ENCODE results near the gene SCAF11. TPM values are rescaled to one million over a fixed set of nuclear protein-coding genes. Genes with fewer than 3 reads are reported as not detected.
"Not testable (repeated sequence)": the region's sequence is repeated elsewhere in the genome, so short reads cannot be mapped to it uniquely, and the experiment has no call there.

SCAF11 gene
- total RNA-seq, 1 donor from 2014 or later, result 152 TPM

DNA sequence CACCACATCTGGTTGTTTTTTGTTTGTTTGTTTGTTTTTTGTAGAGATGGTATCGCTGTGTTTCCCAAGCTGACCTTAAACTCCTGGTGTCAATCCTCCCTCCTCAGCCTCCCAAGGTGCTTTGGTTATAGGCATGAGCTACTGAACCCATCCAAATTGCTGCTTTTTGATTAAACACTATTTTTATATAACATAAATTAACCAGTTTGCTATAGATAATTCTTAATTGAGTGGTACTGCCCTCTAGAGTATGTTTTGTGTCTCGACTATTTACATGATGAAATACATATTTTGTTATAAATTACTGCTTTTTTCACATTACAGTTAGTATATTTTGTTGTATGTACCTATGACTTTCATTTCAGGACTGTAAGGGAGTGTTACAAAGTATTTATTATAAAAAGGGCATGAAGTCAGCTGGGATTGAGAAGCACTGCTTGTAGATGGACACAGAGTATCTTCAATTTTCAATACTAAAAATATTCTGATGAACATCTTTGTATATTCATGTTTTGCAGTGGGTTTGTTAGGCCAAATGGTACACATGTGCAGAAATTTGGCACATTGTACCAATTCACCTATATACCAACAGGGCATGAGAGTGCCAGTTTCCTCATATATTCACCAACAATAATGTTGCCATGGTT is 14.9 kb upstream of the SCAF11 start:
- H3K4me1 Mint-ChIP-seq, result no peaks in the 10 kb centered on the region
- Histone ChIP-seq H3K4me3 (no peak overlapping the region), H4K20me1 (ENCODE audit: low read depth) (no peaks in the 10 kb centered on the region), H3K36me3 (no peaks in the 10 kb centered on the region), H3F3A (ENCODE audit: low read depth) (no peaks in the 10 kb centered on the region), H3K9ac (no peak overlapping the region), H3K27ac (no peak overlapping the region), H3K4me2 (no peak overlapping the region), H2AFZ (replicated peaks) (no peak overlapping the region), H3K27me3 (no peaks in the 10 kb centered on the region), H3K79me2 (ENCODE audit: low read depth) (no peaks in the 10 kb centered on the region), H3K9me3 (ENCODE audit: low read depth) (no peaks in the 10 kb centered on the region), H3K4me1 (no peaks in the 10 kb centered on the region)
- peaks cover 2% of the 10 kb centered on the region for H3K27me3 Mint-ChIP-seq (ENCODE audit: insufficient read depth, low read depth)
- no peak for TF ChIP-seq EZH2phosphoT487 (IDR thresholded peaks at IDR 0.05)
- TF ChIP-seq EZH2 (IDR thresholded peaks at IDR 0.05), result no peak
- TF ChIP-seq, protein P1, sequence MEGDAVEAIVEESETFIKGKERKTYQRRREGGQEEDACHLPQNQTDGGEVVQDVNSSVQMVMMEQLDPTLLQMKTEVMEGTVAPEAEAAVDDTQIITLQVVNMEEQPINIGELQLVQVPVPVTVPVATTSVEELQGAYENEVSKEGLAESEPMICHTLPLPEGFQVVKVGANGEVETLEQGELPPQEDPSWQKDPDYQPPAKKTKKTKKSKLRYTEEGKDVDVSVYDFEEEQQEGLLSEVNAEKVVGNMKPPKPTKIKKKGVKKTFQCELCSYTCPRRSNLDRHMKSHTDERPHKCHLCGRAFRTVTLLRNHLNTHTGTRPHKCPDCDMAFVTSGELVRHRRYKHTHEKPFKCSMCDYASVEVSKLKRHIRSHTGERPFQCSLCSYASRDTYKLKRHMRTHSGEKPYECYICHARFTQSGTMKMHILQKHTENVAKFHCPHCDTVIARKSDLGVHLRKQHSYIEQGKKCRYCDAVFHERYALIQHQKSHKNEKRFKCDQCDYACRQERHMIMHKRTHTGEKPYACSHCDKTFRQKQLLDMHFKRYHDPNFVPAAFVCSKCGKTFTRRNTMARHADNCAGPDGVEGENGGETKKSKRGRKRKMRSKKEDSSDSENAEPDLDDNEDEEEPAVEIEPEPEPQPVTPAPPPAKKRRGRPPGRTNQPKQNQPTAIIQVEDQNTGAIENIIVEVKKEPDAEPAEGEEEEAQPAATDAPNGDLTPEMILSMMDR (IDR thresholded peaks at IDR 0.05), result peak; percentile 13
- no peak overlapping the region for H3K27ac Mint-ChIP-seq
- H3K9me3 Mint-ChIP-seq, result peaks cover 7% of the 10 kb centered on the region
- DNase-seq (ENCODE audit: low spot score), result no peak
- no peaks in the 10 kb centered on the region for H3K36me3 Mint-ChIP-seq
- H3K4me3 Mint-ChIP-seq, result no peak overlapping the region

DNA sequence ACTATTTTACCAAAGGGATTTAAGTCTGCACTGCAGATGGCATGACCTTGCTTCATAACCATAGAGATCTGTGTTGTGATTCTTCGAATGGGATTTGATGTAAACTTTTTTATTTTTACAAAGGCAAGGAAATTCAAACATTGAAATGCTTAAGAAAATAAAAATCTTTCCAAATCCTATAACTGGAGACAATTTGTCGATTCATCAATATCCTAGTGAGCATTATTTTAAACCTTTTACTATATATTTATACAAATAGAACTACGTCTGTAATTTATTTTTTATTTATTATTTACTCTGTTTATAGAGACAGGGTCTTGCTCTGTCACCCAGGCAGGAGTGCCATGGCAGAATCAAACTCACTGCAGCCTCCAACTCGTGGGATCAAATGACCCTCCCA is 14.3 kb upstream of the SCAF11 start:
- H3K4me3 Mint-ChIP-seq, result no peak overlapping the region
- peaks cover 2% of the 10 kb centered on the region for H3K27me3 Mint-ChIP-seq (ENCODE audit: insufficient read depth, low read depth)

DNA sequence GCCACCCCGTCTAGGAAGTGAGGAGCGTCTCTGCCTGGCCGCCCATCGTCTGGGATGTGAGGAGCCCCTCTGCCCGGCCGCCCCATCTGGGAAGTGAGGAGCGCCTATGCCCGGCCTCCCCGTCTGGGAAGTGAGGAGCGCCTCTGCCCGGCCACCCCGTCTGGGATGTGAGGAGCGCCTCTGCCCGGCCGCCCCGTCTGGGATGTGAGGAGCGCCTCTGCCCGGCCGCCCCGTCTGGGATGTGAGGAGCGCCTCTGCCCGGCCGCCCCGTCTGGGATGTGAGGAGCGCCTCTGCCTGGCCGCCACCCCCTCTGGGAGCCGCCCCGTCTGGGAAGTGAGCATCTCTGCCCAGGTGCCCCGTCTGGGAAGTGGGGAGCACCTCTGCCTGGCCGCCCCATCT is 9.7 kb upstream of the SCAF11 start:
- not testable (repeated sequence) for H3K27me3 ChIP-seq; H3K27ac ChIP-seq; H3K4me1 Mint-ChIP-seq; H4K20me1 ChIP-seq (ENCODE audit: low read depth); H3K36me3 ChIP-seq; H3K9me3 ChIP-seq (ENCODE audit: low read depth); H3K36me3 Mint-ChIP-seq; H3K4me1 ChIP-seq; H2AFZ ChIP-seq (replicated peaks); H3K4me3 ChIP-seq; H3F3A ChIP-seq (ENCODE audit: low read depth); H3K4me2 ChIP-seq; H3K4me3 Mint-ChIP-seq; H3K79me2 ChIP-seq (ENCODE audit: low read depth); DNase-seq (ENCODE audit: low spot score); H3K9ac ChIP-seq; H3K27ac Mint-ChIP-seq; H3K27me3 Mint-ChIP-seq (ENCODE audit: insufficient read depth, low read depth)
- peaks cover 13% of the 10 kb centered on the region for H3K9me3 Mint-ChIP-seq

More for the DNA sequence above, 14.3 kb upstream of the SCAF11 start:
- no peaks in the 10 kb centered on the region for H3F3A ChIP-seq (ENCODE audit: low read depth)
- Mint-ChIP-seq H3K4me1 (no peaks in the 10 kb centered on the region), H3K27ac (no peak overlapping the region), H3K9me3 (peaks cover 7% of the 10 kb centered on the region), H3K36me3 (no peaks in the 10 kb centered on the region)
- no peak for DNase-seq (ENCODE audit: low spot score)
- no peak overlapping the region for H2AFZ ChIP-seq (replicated peaks)
- H3K9me3 ChIP-seq (ENCODE audit: low read depth), result no peaks in the 10 kb centered on the region
- TF ChIP-seq EZH2phosphoT487 (IDR thresholded peaks at IDR 0.05) (no peak), EZH2 (IDR thresholded peaks at IDR 0.05) (no peak)
- TF ChIP-seq, protein P1 (IDR thresholded peaks at IDR 0.05), result no peak
- no peaks in the 10 kb centered on the region for H3K79me2 ChIP-seq (ENCODE audit: low read depth)
- H3K4me2 ChIP-seq, result no peak overlapping the region
- no peak overlapping the region for H3K9ac ChIP-seq
- H3K27ac ChIP-seq, result no peak overlapping the region
- H3K27me3 ChIP-seq, result no peaks in the 10 kb centered on the region
- H3K4me1 ChIP-seq, result no peaks in the 10 kb centered on the region
- H4K20me1 ChIP-seq (ENCODE audit: low read depth), result no peaks in the 10 kb centered on the region
- no peaks in the 10 kb centered on the region for H3K36me3 ChIP-seq
- no peak overlapping the region for H3K4me3 ChIP-seq

DNA sequence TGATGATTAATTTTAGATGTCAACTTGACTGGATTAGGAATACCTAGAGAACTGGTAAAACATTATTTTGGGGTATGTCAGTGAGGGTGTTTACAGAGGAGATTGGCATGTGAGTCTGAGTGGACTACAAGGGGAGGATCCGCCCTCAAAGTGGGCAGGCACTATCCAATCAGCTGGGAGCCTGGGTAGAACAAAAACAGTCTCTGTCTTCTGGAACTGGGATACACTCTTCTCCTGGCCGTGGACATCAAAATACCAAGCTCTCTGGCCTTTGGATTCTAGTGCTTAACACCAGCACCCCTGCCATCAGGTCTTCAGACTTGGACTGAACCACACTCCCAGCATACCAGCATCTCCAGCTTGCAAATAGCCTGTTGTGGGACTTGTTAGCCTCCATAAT is 4.4 kb upstream of the SCAF11 start:
- H4K20me1 ChIP-seq (ENCODE audit: low read depth), result no peaks in the 10 kb centered on the region
- H3K4me2 ChIP-seq, result no peak overlapping the region
- H3K27me3 Mint-ChIP-seq (ENCODE audit: insufficient read depth, low read depth), result no peaks in the 10 kb centered on the region
- H3K27ac Mint-ChIP-seq, result no peak overlapping the region
- peaks cover 17% of the 10 kb centered on the region for H3K4me1 Mint-ChIP-seq
- H3K4me3 Mint-ChIP-seq, result no peak overlapping the region
- H3K4me1 ChIP-seq, result no peaks in the 10 kb centered on the region
- peaks cover 20% of the 10 kb centered on the region for H3F3A ChIP-seq (ENCODE audit: low read depth)
- no peaks in the 10 kb centered on the region for H3K36me3 ChIP-seq
- H3K9ac ChIP-seq, result no peak overlapping the region
- H3K36me3 Mint-ChIP-seq, result no peaks in the 10 kb centered on the region
- peaks cover 5% of the 10 kb centered on the region for H3K79me2 ChIP-seq (ENCODE audit: low read depth)
- H3K9me3 Mint-ChIP-seq, result peaks cover 6% of the 10 kb centered on the region
- no peak overlapping the region for H3K27ac ChIP-seq
- no peak for DNase-seq (ENCODE audit: low spot score)
- no peaks in the 10 kb centered on the region for H3K9me3 ChIP-seq (ENCODE audit: low read depth)
- H3K27me3 ChIP-seq, result peaks cover 9% of the 10 kb centered on the region
- no peak overlapping the region for H2AFZ ChIP-seq (replicated peaks)
- no peak for TF ChIP-seq EZH2 (IDR thresholded peaks at IDR 0.05)
- TF ChIP-seq, protein P1 (IDR thresholded peaks at IDR 0.05), result no peak
- TF ChIP-seq EZH2phosphoT487 (IDR thresholded peaks at IDR 0.05), result no peak
- no peak overlapping the region for H3K4me3 ChIP-seq

Measured in neural progenitor cell (in vitro differentiated cells).